MM.1S (cell line): ENCODE data around the gene SIPA1.

ENCODE experiments used
- CTCF ChIP-seq: fragments of 300-600 bp; sonication (generic); IDR thresholded peaks from 2 replicates; pipeline ENCODE4 v1.5.1; 2016; ENCODE audit warnings: antibody characterized with exemption, low read length, mixed read lengths
- EZH2 ChIP-seq: fragments of 300-600 bp; sonication (generic); optimal IDR thresholded peaks from 2 replicates; pipeline ENCODE3; 2017; ENCODE audit warnings: low read depth, mild to moderate bottlenecking, antibody characterized with exemption, low read length, mixed read lengths

DNA sequence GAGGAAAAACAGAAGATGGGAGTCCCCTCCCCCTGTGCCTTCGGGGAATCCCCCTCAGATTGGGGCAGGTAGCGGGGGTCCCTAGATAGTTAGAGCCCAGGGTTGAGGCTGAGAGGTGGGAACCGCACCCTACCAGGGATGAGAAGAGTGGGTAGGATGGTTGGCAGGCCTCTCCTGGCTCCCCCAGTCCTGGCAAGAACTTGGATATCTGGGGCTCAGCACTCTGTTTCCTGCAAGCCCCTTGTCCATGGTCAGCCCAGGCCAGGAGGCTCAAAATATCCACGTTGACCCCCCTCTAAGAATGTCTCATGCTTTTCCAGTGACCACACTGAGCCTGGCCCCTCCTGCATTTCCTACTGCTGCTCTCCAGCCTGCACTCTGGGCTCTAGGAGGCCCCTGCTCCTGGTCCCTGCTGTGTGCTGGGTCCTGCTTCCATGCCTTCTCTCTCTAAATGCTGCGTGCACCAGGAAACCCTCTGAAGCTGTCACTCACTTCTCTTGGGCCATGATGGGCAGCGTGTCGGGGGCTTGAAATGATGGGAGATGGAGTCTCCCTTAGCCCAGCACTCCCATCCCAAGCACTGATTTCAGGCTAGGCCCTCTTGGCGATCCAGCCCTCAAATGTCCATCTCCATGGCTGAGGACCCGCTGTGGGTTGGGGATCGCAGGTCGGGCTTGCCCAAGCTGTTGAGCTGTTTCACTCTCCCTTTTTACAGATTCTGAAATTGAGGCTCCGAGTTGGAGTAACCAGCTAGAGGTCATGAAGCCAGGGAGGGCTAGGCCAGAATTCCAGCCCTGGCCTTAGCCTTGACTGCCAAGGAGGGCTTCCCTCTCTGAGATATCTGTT is 25.9 kb upstream of the SIPA1 start:
- no peak for TF ChIP-seq CTCF
- no peak for TF ChIP-seq EZH2
